GM23338 (cell line): ENCODE measurements around the gene CELF2. TPM values are rescaled to one million over a fixed set of nuclear protein-coding genes. Genes with fewer than 3 reads are reported as not detected.
A peak's percentile ranks its signal among the peaks of the same experiment; 100 is the strongest.

ENCODE experiments used
- ATAC-seq: fragments of 200-7000 bp; cut with Tn5 transposase; 3 replicates; pipeline ENCODE4 v1.9.1; 2020
- DNase-seq: peaks from one replicate; pipeline ENCODE4 v3.0.0-alpha.2; 2015; ENCODE audit warnings: low spot score
- H2AFZ ChIP-seq: fragments of 200-600 bp; sonication (generic); 2 replicates; pipeline ENCODE4 v1.8.0; 2016; ENCODE audit warnings: antibody characterized with exemption, mild to moderate bottlenecking, moderate library complexity
- H3F3A ChIP-seq: fragments of 200-600 bp; sonication (generic); replicated peaks from 2 replicates; pipeline ENCODE4 v1.8.0; 2017; ENCODE audit warnings: antibody characterized with exemption, mixed run types, low read depth
- H3K27ac ChIP-seq: fragments of 200-600 bp; sonication (generic); 2 replicates; pipeline ENCODE4 v1.6.1; 2016; ENCODE audit warnings: low read depth
- H3K27me3 ChIP-seq: fragments of 200-600 bp; sonication (generic); 2 replicates; pipeline ENCODE4 v1.8.0; 2016; ENCODE audit warnings: mild to moderate bottlenecking, mixed run types, moderate library complexity; ENCODE audit not compliant: insufficient read depth
- H3K36me3 ChIP-seq: fragments of 200-600 bp; sonication (generic); 2 replicates; pipeline ENCODE4 v1.8.0; 2016; ENCODE audit warnings: mild to moderate bottlenecking; ENCODE audit not compliant: insufficient read depth
- H3K4me1 ChIP-seq: fragments of 200-600 bp; sonication (generic); 2 replicates; pipeline ENCODE4 v1.8.0; 2016; ENCODE audit warnings: mild to moderate bottlenecking, moderate library complexity; ENCODE audit not compliant: insufficient read depth
- H3K4me2 ChIP-seq: fragments of 200-600 bp; sonication (generic); 2 replicates; pipeline ENCODE4 v1.7.1; 2017; ENCODE audit warnings: mixed run types
- H3K4me3 ChIP-seq: fragments of 200-600 bp; sonication (generic); 2 replicates; pipeline ENCODE4 v1.6.1; 2016; ENCODE audit warnings: mixed run types
- H3K79me2 ChIP-seq: fragments of 200-600 bp; sonication (generic); replicated peaks from 2 replicates; pipeline ENCODE4 v1.8.0; 2017; ENCODE audit warnings: mild to moderate bottlenecking; ENCODE audit not compliant: insufficient read depth
- H3K9me2 ChIP-seq: fragments of 200-600 bp; sonication (generic); 2 replicates; pipeline ENCODE4 v1.8.0; 2017; ENCODE audit not compliant: insufficient read depth
- H4K20me1 ChIP-seq: fragments of 200-600 bp; sonication (generic); replicated peaks from 2 replicates; pipeline ENCODE4 v1.8.0; 2017; ENCODE audit warnings: mild to moderate bottlenecking; ENCODE audit not compliant: insufficient read depth
- H3K27ac Mint-ChIP-seq: 2 replicates; pipeline ENCODE4 v1.8.0; 2020; ENCODE audit warnings: inconsistent platforms, mild to moderate bottlenecking, moderate library complexity, mixed read lengths
- H3K27me3 Mint-ChIP-seq: 3 replicates; pipeline ENCODE4 v1.8.0; 2022; ENCODE audit warnings: low read depth, mild to moderate bottlenecking, moderate library complexity, mixed read lengths, inconsistent platforms; ENCODE audit not compliant: insufficient read depth, poor library complexity
- H3K36me3 Mint-ChIP-seq: 3 replicates; pipeline ENCODE4 v1.8.0; 2021; ENCODE audit warnings: low read depth, mild to moderate bottlenecking, inconsistent platforms, moderate library complexity, mixed read lengths
- H3K4me1 Mint-ChIP-seq: 3 replicates; pipeline ENCODE4 v1.8.0; 2020; ENCODE audit warnings: mild to moderate bottlenecking, inconsistent platforms, mixed read lengths
- H3K4me3 Mint-ChIP-seq: 3 replicates; pipeline ENCODE4 v1.8.0; 2021; ENCODE audit warnings: moderate library complexity, mild to moderate bottlenecking, inconsistent platforms, mixed read lengths
- H3K9me3 Mint-ChIP-seq: 3 replicates; pipeline ENCODE4 v1.8.0; 2020; ENCODE audit warnings: moderate library complexity, mild to moderate bottlenecking, inconsistent platforms, mixed read lengths
- STAT1 ChIP-seq: IDR thresholded peaks from one replicate; pipeline ENCODE4 v1.6.1; 2016; ENCODE audit warnings: antibody characterized with exemption; ENCODE audit not compliant: unreplicated experiment
- ZNF114 ChIP-seq: fragments of 250-450 bp; sonication (Bioruptor Pico); IDR thresholded peaks from 2 replicates; pipeline ENCODE4 v1.5.0; 2020; ENCODE audit warnings: mild to moderate bottlenecking, moderate library complexity
- ZNF331 ChIP-seq: fragments of 250-450 bp; sonication (Bioruptor Pico); IDR thresholded peaks from 2 replicates; pipeline ENCODE4 v1.5.0; 2020; ENCODE audit warnings: low read depth, mild to moderate bottlenecking, moderate library complexity
- ZNF462 ChIP-seq: fragments of 250-450 bp; sonication (Bioruptor Pico); IDR thresholded peaks from 2 replicates; pipeline ENCODE4 v1.5.0; 2020; ENCODE audit warnings: mild to moderate bottlenecking, moderate library complexity
- polyA plus RNA-seq: library from polyadenylated mRNA; unstranded; fragments of >200 nt; fragmentation: Nextera tagmentation; extraction: Ambion mirVana; gene quantifications from 2 replicates; pipeline ENCODE4 v1.2.1, GENCODE V29; 2016
- total RNA-seq: library from RNA; depleted of rRNA; stranded (reverse); fragments of >200 nt; shearing (Covaris generic); gene quantifications from 2 replicates; pipeline ENCODE4 v1.2.3, GENCODE V29; 2014

Gene CELF2
- total and polyA plus RNA-seq, 2 experiments from 2014 or later = 18.1 to 22.5 TPM

- no peak for TF ChIP-seq ZNF462
Measured at GRCh38 chr10:11191678-11192077, 174.0 kb downstream of the CELF2 start (continued).

GRCh38 chr10:11192304-11193000 lies 174.8 kb downstream of the CELF2 start:
- DNase-seq = peak; percentile 67
- Histone ChIP-seq H3K36me3 (no peaks in the 10 kb centered on the region), H2AFZ (no peak overlapping the region), H3K4me3 (no peak overlapping the region), H3K9me2 (peaks cover 6% of the 10 kb centered on the region; the same call in 1 of the 2 replicates), H3F3A (no peaks in the 10 kb centered on the region), H3K79me2 (0 out of 2 replicates have a peak, but pooled peaks cover 4% of the 10 kb centered on the region), H3K4me1 (peaks cover 11% of the 10 kb centered on the region; the same call in 1 of the 2 replicates), H4K20me1 (no peaks in the 10 kb centered on the region), H3K27me3 (no peaks in the 10 kb centered on the region), H3K27ac (no peak overlapping the region), H3K4me2 (no peak overlapping the region)
- no peak for TF ChIP-seq ZNF331 (CRISPR knock-in tag)
- TF ChIP-seq ZNF462 = peak; percentile 92
- TF ChIP-seq STAT1 = no peak
- TF ChIP-seq ZNF114 (CRISPR knock-in tag) = peak; percentile 67; the same call in 1 of the 2 replicates
- peaks cover 38% of the 10 kb centered on the region for H3K4me1 Mint-ChIP-seq
- H3K36me3 Mint-ChIP-seq = peaks cover 4% of the 10 kb centered on the region; the same call in 1 of the 3 replicates
- no peak overlapping the region; the same call in 1 of the 2 replicates for H3K27ac Mint-ChIP-seq
- H3K27me3 Mint-ChIP-seq = peaks cover 11% of the 10 kb centered on the region
- peak; percentile 36 for ATAC-seq
- no peaks in the 10 kb centered on the region for H3K9me3 Mint-ChIP-seq
- H3K4me3 Mint-ChIP-seq = no peak overlapping the region
